ENCODE results near the gene CYP2W1.
A peak's percentile ranks its signal among the peaks of the same experiment; 100 is the strongest.
"Not testable (repeated sequence)": the region's sequence is repeated elsewhere in the genome, so short reads cannot be mapped to it uniquely, and the experiment has no call there.

Gene CYP2W1

DNA sequence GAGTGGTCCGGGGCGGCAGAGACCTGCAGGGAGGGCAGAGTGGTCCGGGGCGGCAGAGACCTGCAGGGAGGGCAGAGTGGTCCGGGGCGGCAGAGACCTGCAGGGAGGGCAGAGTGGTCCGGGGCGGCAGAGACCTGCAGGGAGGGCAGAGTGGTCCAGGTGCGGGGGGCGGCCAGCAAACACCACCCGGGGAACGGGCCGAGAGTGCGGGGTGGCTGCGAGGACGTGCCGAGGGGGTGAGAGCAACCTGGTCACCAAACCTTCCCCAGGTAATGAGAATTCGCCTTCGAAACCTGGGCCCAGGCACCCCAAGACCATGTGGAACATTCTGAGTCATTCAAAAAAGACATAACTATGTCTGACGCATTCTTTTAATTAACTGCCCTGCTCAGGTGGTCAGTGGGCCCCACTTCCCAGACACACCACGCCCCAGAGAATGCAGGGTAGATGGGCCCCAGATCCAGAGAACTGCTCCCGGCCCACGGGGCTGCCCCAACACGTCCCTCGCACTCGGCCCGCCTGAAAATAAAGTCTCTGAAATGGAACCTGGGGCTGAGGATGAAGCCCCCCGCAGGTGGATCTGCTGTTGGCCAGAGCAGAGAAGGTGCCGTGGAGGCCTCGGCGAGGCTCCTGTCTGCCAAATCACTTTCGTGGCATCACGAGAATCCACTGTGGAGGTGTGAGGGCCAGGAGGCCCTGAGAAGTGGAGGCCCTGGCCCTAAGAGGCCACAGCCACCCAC, 48.9 kb downstream of the CYP2W1 start:
- no peak for DNase-seq

DNA sequence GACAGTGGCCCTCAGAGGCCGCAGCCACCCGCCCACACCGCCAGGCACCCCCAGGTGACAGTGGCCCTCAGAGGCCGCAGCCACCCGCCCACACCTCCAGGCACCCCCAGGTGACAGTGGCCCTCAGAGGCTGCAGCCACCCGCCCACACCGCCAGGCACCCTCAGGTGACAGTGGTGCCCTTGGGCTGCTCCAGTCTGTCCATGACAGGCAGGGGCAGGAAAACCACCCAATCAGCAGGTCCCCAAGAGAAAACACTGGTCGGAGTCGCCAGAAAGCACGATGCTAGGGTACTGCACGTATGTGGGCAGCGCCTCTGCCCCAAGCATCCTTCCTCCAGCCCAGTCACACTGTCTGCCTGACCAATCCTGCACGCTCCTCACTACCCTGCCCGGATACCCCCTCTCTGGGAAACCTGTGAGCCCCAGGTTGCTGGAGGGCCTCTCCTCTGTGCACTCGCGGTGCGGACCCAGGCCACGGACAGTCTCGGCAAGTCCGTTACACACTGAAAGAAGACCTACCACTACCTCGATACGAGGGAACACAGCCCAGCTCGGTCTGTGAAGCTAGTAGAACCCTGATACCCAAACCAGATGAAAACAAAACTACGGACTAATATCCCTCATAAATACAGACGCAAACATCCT, 49.7 kb downstream of the CYP2W1 start:
- no peak for DNase-seq

DNA sequence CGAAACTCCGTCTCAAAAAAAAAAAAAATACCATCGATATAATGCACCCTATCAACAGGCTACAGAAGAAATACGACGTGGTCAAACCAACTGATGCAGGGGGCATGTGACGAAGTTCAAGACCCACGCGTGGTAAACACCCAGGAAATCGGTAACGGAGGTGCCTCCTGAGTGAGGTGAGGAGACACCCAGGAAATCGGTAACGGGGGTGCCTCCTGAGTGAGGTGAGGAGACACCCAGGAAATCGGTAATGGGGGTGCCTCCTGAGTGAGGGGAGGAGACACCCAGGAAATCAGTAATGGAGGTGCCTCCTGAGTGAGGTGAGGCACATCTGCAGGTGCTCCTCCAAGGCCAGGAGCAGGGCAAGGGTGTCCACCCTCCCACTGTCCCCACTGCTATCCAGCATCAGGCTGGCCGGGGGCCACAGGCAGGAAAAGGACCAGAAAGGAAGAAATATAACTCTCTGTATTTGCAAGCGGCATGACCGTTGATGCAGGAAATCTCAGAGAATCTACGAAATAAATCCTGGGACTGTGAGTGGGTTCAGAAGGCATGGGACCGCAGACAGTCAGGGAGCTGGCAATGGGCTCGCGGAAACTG, 50.7 kb downstream of the CYP2W1 start:
- peak; percentile 76 for DNase-seq

DNA sequence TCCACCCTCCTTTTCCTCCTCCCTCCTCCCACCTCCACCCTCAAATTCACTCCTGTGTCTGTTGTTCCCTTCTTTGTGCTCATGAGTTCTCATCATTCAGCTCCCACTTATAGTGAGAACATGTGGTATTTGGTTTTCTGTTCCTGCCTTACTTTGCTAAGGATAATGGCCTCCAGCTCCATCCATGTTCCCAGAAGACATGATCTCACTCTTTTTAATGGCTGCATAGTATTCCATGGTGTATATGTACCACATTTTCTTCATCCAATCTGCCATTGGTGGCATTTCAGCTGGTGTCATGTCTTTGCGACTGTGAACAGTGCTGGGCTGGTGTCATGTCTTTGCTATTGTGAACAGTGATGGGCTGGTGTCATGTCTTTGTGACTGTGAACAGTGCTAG, 51.8 kb downstream of the CYP2W1 start:
- not testable (repeated sequence) for DNase-seq

DNA sequence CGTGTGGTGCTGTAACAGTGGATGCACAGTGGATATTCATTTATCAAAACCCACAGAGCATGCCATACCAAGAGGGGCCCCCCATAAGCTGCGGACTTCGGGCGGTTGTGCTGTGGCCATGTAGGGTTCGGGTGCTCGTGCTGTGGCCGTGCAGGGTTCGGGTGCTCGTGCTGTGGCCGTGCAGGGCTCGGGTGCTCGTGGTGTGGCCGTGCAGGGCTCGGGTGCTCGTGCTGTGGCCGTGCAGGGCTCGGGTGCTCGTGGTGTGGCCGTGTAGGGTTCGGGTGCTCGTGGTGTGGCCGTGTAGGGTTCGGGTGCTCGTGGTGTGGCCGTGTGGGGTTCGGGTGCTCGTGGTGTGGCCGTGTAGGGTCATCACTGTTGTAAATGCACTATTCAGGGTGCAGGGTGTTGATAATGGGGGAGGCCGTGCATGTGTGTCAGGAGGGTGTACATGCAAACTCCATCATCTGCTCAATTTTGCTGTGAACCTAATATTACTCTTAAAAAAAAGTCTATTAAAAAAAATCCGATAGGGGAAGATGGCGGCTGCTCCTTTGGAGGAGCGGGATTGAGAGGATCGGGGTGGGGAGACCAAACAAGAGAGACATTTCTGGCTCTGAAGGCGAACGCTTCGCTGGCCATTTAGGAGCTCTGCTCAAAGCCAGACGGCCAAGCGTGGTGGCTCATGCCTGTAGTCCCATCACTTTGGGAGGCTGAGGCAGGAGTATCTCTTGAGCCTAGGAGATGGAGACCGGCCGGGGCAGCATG, 53.4 kb downstream of the CYP2W1 start:
- DNase-seq = not testable (repeated sequence)

Measured in CD4-positive, alpha-beta T cell treated with Interleukin-17A for 1 hour (primary cell).